Mucosa of stomach (tissue), 1 donor: ENCODE measurements around the gene NHSL2.

Source experiments
- H3K27me3 ChIP-seq: one replicate; pipeline ENCODE4 v1.7.0; 2013; ENCODE audit warnings: mild to moderate bottlenecking, low read length; ENCODE audit not compliant: control insufficient read depth, insufficient read depth
- H3K36me3 ChIP-seq: one replicate; pipeline ENCODE4 v1.7.0; 2013; ENCODE audit warnings: low read length; ENCODE audit not compliant: control insufficient read depth, insufficient read depth
- H3K4me1 ChIP-seq: one replicate; pipeline ENCODE4 v1.7.0; 2013; ENCODE audit warnings: mild to moderate bottlenecking, low read length; ENCODE audit not compliant: control insufficient read depth, insufficient read depth
- H3K4me3 ChIP-seq: one replicate; pipeline ENCODE4 v1.7.0; 2013; ENCODE audit warnings: low read length
- H3K9ac ChIP-seq: one replicate; pipeline ENCODE4 v1.7.0; 2013; ENCODE audit warnings: mild to moderate bottlenecking, low read length, moderate library complexity
- H3K9me3 ChIP-seq: one replicate; pipeline ENCODE4 v1.7.0; 2013; ENCODE audit warnings: mild to moderate bottlenecking, low read length, moderate library complexity; ENCODE audit not compliant: control insufficient read depth
- donor health status: Pancreatic carcinoma.

The NHSL2 gene

DNA sequence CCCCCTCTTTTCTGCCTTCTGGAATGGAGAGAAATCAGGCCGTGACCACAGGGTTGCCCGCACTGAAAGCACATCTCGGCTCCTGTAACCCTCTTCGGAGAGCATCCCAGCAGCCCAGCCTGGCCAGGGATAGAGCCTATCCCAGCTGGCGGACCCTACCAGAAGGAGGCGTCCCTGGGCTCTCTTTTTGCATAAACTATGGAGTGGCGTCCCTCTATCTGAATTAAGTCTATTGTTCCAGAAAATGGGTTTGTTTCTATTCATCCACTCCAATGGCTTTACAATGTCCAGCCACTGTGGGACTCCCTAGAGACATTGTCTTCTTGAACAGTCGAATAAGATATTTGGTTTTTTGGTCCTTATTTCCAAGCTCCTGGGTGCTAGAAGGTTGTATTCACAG is 689 bp upstream of the NHSL2 start:
- Histone ChIP-seq H3K36me3 (no peaks in the 10 kb centered on the region), H3K9ac (no peak overlapping the region), H3K9me3 (no peaks in the 10 kb centered on the region), H3K4me3 (no peak overlapping the region), H3K4me1 (no peaks in the 10 kb centered on the region), H3K27me3 (peaks cover 10% of the 10 kb centered on the region)

GRCh38 chrX:71910986-71911730 is 513 bp downstream of the NHSL2 start:
- Histone ChIP-seq H3K9ac (no peak overlapping the region), H3K27me3 (peaks cover 10% of the 10 kb centered on the region)

DNA sequence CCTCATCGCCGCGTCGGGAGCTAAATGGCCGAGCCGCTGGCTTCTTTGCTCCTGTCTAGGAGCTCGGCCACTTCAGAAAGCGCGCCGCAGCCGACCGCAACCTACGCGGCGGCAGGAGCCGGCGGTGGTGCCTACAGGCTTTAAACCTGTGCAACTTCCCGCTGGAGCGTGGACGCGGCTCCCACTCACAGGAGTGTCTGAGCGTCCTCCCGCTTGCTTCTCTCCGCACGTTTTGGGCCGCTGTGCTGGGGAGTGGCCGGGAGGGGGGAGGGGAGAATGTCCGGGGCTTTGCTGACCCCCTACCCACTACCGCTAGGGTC is 1.0 kb downstream of the NHSL2 start:
- no peaks in the 10 kb centered on the region for H3K4me1 ChIP-seq
- no peak overlapping the region for H3K4me3 ChIP-seq
- H3K36me3 ChIP-seq, result no peaks in the 10 kb centered on the region
- H3K9me3 ChIP-seq, result no peaks in the 10 kb centered on the region
- no peak overlapping the region for H3K9ac ChIP-seq
- peaks cover 10% of the 10 kb centered on the region for H3K27me3 ChIP-seq

More at GRCh38 chrX:71910986-71911730, 513 bp downstream of the NHSL2 start:
- no peak overlapping the region for H3K4me3 ChIP-seq
- no peaks in the 10 kb centered on the region for H3K9me3 ChIP-seq
- no peaks in the 10 kb centered on the region for H3K4me1 ChIP-seq
- H3K36me3 ChIP-seq, result no peaks in the 10 kb centered on the region

DNA sequence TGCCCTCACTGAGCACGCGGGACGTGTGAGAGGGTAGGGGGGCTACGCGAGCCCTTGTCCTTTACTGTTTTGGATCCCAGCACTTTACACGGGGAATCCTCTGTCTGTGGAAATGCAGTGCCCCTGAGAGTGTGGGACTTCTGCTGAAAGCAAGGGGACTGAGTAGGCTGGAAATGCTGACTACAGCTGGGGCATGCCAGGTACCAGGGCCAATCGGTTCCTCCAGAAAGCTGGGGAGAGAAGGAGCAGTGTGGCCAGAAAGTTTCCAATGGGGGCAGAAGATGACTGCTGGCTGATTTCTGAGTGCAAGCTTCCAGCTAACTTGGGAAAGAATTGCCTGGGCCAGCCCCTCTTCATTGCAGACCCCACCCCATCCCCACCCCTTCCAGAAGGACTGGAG is 1.5 kb downstream of the NHSL2 start:
- Histone ChIP-seq H3K27me3 (peaks cover 10% of the 10 kb centered on the region), H3K9me3 (no peaks in the 10 kb centered on the region), H3K9ac (no peak overlapping the region), H3K36me3 (no peaks in the 10 kb centered on the region), H3K4me3 (no peak overlapping the region), H3K4me1 (no peaks in the 10 kb centered on the region)

DNA sequence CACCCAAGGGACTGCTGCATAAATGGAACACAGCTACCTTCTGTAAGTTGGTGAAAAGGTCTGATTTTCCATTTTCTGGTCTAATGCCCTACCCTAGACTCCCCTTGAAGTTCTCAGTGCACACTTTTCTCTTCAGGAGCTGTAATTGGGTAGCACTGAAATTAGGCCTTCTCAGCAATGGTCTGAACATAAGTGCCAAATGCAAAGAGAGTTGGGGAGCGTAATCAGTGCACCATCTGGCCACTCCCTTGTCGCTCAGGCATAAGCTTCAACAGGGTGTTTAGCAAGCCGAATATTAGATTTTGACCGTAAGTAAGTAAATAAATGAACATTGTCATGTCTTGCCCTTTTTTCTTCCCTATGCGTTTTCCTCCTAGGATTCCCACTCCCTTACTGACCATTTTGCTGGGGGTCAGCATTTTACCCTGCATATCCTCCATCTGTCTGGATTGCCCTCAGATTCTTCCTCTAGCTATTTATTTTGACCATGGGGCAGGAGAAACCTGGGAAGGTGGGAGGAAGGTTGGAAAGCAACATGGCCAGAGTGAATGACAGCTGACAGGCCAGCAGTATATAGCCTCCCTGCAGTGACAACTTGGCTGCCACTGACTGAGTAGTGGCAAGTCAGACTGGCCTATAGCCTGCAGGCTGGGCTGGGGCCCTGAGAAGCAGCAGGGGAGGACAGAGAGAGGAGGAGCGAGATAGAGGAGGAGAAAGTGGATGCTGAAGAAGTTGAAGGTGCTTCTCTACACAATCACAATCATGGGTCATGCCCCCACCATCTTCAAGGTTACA is 2.7 kb downstream of the NHSL2 start:
- H3K9me3 ChIP-seq, result no peaks in the 10 kb centered on the region
- no peak overlapping the region for H3K9ac ChIP-seq
- H3K36me3 ChIP-seq, result no peaks in the 10 kb centered on the region
- H3K4me1 ChIP-seq, result no peaks in the 10 kb centered on the region
- H3K4me3 ChIP-seq, result no peak overlapping the region
- peaks cover 10% of the 10 kb centered on the region for H3K27me3 ChIP-seq

- H3K9me3 ChIP-seq, result no peaks in the 10 kb centered on the region
- no peaks in the 10 kb centered on the region for H3K27me3 ChIP-seq
- no peaks in the 10 kb centered on the region for H3K36me3 ChIP-seq
- no peaks in the 10 kb centered on the region for H3K4me1 ChIP-seq
- H3K9ac ChIP-seq, result no peak overlapping the region
- no peak overlapping the region for H3K4me3 ChIP-seq
Observed at GRCh38 chrX:71917621-71918343, 7.1 kb downstream of the NHSL2 start.

GRCh38 chrX:71919431-71919830 is 8.8 kb downstream of the NHSL2 start:
- no peaks in the 10 kb centered on the region for H3K9me3 ChIP-seq
- no peak overlapping the region for H3K4me3 ChIP-seq
- H3K36me3 ChIP-seq, result no peaks in the 10 kb centered on the region
- no peak overlapping the region for H3K9ac ChIP-seq
- H3K27me3 ChIP-seq, result no peaks in the 10 kb centered on the region
- H3K4me1 ChIP-seq, result no peaks in the 10 kb centered on the region

- Histone ChIP-seq H3K9ac (no peak overlapping the region), H3K4me3 (no peak overlapping the region), H3K9me3 (no peaks in the 10 kb centered on the region), H3K4me1 (no peaks in the 10 kb centered on the region), H3K27me3 (no peaks in the 10 kb centered on the region), H3K36me3 (no peaks in the 10 kb centered on the region)
Observed at GRCh38 chrX:71919886-71920285, 9.2 kb downstream of the NHSL2 start.

DNA sequence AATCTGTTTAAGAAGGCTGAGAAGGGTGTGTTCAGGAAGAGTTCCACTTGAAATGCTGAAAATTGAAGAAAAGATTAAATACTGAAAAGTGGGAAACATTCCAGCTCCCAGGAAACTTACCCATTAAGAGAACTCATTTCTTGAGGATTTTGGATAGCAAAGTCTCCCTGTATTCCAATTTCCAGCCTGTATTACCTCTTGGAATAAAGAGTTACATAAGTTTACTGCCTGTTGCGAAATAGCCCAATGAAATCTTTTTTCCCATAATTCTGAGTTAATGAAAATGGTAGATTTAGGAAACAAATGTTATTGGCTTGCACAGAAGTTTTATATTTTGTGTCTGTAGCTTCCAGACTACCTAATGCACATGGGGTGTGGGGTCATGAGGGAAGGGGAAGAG is 12.0 kb downstream of the NHSL2 start:
- Histone ChIP-seq H3K4me3 (no peak overlapping the region), H3K4me1 (no peaks in the 10 kb centered on the region), H3K9ac (no peak overlapping the region), H3K27me3 (no peaks in the 10 kb centered on the region), H3K36me3 (no peaks in the 10 kb centered on the region), H3K9me3 (no peaks in the 10 kb centered on the region)

DNA sequence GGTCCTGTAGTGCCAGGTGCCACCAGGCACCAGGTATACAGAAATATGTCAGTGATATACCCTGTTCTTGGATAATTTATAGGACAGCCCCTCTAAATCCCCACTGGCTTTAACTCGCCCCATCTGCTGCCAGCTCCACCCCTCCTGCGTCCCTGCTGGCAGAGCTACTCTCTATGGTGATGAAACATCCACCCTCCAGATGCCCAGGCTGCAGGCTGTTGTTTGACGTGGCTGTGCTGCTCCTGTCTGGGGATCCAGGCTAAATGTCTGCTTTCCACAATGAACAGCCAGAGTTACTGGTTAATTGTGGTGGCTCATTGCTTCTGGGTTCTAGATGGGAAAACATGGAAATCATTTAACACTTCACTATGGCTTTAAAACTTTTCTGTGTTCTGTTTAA is 12.9 kb downstream of the NHSL2 start:
- Histone ChIP-seq H3K9ac (no peak overlapping the region), H3K4me1 (no peaks in the 10 kb centered on the region), H3K4me3 (no peak overlapping the region), H3K9me3 (no peaks in the 10 kb centered on the region), H3K36me3 (no peaks in the 10 kb centered on the region), H3K27me3 (no peaks in the 10 kb centered on the region)

DNA sequence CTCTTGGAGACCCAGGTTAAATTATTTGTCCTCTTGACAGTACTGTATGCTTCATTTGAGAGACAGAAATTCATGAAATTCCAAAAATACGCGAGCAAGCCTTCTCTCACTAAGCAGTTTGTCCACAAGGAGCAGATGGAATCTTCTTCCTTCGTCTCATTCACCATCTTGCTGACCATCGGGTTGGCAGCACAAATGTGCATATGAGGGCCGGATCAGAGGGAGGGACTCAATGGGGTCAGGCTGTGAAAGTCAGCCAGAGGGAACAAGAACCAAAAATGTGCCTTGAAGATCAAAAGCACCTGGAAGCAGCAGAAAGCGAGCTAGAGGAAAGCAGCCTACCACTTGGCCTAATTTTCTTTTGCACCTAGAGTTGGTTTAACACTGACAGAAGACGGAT is 16.4 kb downstream of the NHSL2 start:
- Histone ChIP-seq H3K27me3 (no peaks in the 10 kb centered on the region), H3K4me3 (no peak overlapping the region), H3K9ac (no peak overlapping the region)

DNA sequence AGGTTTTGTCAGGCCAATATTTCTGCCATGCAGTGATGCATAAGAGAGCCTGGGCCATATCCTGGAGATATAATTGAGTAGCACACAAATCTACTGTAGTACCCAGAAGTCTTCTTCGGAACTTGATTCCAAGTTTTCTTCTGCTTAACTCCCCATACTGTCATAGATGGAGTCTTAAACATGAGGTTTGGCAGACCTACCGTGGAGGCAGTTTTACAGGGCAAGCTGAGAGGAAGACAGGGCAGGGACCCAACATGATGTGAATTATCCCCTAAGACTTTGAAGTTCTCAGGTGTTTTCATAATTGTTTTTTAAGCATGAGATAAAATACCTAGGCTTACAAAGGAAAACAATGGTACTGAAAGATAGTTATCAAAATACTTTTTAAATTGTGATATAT is 18.2 kb downstream of the NHSL2 start:
- no peak overlapping the region for H3K4me3 ChIP-seq
- no peaks in the 10 kb centered on the region for H3K4me1 ChIP-seq
- no peaks in the 10 kb centered on the region for H3K36me3 ChIP-seq

More for the DNA sequence above, 16.4 kb downstream of the NHSL2 start:
- Histone ChIP-seq H3K36me3 (no peaks in the 10 kb centered on the region), H3K4me1 (no peaks in the 10 kb centered on the region), H3K9me3 (no peaks in the 10 kb centered on the region)

More for the DNA sequence above, 18.2 kb downstream of the NHSL2 start:
- no peaks in the 10 kb centered on the region for H3K9me3 ChIP-seq
- no peak overlapping the region for H3K9ac ChIP-seq
- no peaks in the 10 kb centered on the region for H3K27me3 ChIP-seq
